HEK293T (cell line): ENCODE data around the gene KLHL6.

Source experiments
- CTCF ChIA-PET: fragments of 350-600 bp; formaldehyde crosslinking; extraction: SDS; loops from one replicate; lab custom pipeline; 2021; ENCODE audit warnings: antibody characterized with exemption, inconsistent platforms; lab: Yijun Ruan, JAX
- POLR2A ChIA-PET: fragments of 350-600 bp; formaldehyde crosslinking; extraction: SDS; loops from one replicate; lab custom pipeline; 2020; ENCODE audit warnings: antibody characterized with exemption, inconsistent platforms; lab: Yijun Ruan, JAX
- DNase-seq: peaks from one replicate; pipeline ENCODE4 v3.0.0; 2012; ENCODE audit warnings: mixed read lengths; ENCODE audit errors: extremely low spot score
- ARNT ChIP-seq: fragments of 450-650 bp; IDR thresholded peaks from 2 replicates; pipeline ENCODE4 v1.6.1; 2017; ENCODE audit warnings: mild to moderate bottlenecking
- BHLHE40 ChIP-seq: fragments of 450-650 bp; IDR thresholded peaks from 2 replicates; pipeline ENCODE4 v1.6.1; 2016; ENCODE audit warnings: mild to moderate bottlenecking, moderate library complexity, borderline replicate concordance
- CTBP1 ChIP-seq: fragments of 450-650 bp; IDR thresholded peaks from 2 replicates; pipeline ENCODE4 v1.6.1; 2016; ENCODE audit warnings: borderline replicate concordance
- ELF4 ChIP-seq: fragments of 450-650 bp; IDR thresholded peaks from 2 replicates; pipeline ENCODE4 v1.6.1; 2017; ENCODE audit warnings: antibody characterized with exemption
- FOXA1 ChIP-seq: fragments of 450-650 bp; IDR thresholded peaks from 2 replicates; pipeline ENCODE4 v1.6.1; 2016; ENCODE audit warnings: mild to moderate bottlenecking
- FOXK2 ChIP-seq: fragments of 450-650 bp; IDR thresholded peaks from 2 replicates; pipeline ENCODE4 v1.6.1; 2016; ENCODE audit warnings: mild to moderate bottlenecking
- FOXM1 ChIP-seq: fragments of 450-650 bp; IDR thresholded peaks from 2 replicates; pipeline ENCODE4 v1.6.1; 2017; ENCODE audit warnings: mild to moderate bottlenecking, borderline replicate concordance
- HDGF ChIP-seq: fragments of 450-650 bp; IDR thresholded peaks from 2 replicates; pipeline ENCODE4 v1.6.1; 2017; ENCODE audit warnings: antibody characterized with exemption, borderline replicate concordance
- L3MBTL2 ChIP-seq: fragments of 450-650 bp; conservative IDR thresholded peaks from 2 replicates; pipeline ENCODE4 v1.6.1; 2016; ENCODE audit warnings: mild to moderate bottlenecking
- LEF1 ChIP-seq: fragments of 450-650 bp; IDR thresholded peaks from 2 replicates; pipeline ENCODE4 v1.6.1; 2017; ENCODE audit warnings: mild to moderate bottlenecking, borderline replicate concordance
- NFRKB ChIP-seq: fragments of 450-650 bp; IDR thresholded peaks from 2 replicates; pipeline ENCODE4 v1.6.1; 2016; ENCODE audit warnings: mild to moderate bottlenecking, moderate library complexity
- PKNOX1 ChIP-seq: fragments of 450-650 bp; IDR thresholded peaks from 2 replicates; pipeline ENCODE4 v1.6.1; 2016
- SP1 ChIP-seq: fragments of 450-650 bp; IDR thresholded peaks from 2 replicates; pipeline ENCODE4 v1.6.1; 2017
- SUZ12 ChIP-seq: fragments of 450-650 bp; IDR thresholded peaks from 2 replicates; pipeline ENCODE4 v1.6.1; 2016; ENCODE audit warnings: mild to moderate bottlenecking
- TARDBP ChIP-seq: fragments of 450-650 bp; IDR thresholded peaks from 2 replicates; pipeline ENCODE4 v1.6.1; 2016
- ZNF384 ChIP-seq: fragments of 450-650 bp; IDR thresholded peaks from 2 replicates; pipeline ENCODE4 v1.6.1; 2016

Gene KLHL6

GRCh38 chr3:183500981-183501704 lies 54.4 kb downstream of the KLHL6 start:
- CTCF ChIA-PET, result no interaction called here
- POLR2A ChIA-PET, result no interaction called here
- DNase-seq, result no peak
- TF ChIP-seq HDGF (no peak), SUZ12 (no peak), FOXA1 (no peak), TARDBP (no peak), SP1 (no peak), ZNF384 (no peak), CTBP1 (no peak), PKNOX1 (no peak), L3MBTL2 (no peak), FOXM1 (no peak), ARNT (no peak)

DNA sequence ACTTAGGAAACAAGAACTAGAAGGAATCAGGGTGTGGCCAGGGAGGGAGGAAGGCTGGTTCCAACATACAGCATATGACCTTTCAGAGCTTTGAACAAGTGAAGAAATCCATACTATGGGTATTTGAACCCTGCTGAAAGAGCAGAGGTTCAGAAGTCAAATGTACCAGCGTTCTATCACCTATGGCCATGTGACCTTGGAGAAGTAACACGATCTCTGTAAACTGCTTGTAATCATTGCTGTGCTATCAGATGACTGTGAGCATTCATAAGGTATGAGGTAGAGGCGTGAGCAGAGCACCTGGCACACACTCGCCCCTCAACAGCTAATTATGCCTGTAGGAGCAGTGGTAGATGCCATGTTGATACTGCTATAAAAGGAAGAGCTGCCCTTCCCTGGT lies 55.2 kb downstream of the KLHL6 start:
- ChIA-PET CTCF (no interaction called here), POLR2A (no interaction called here)
- TF ChIP-seq ARNT, result no peak
- no peak for TF ChIP-seq FOXA1
- TF ChIP-seq PKNOX1, result no peak
- TF ChIP-seq HDGF, result no peak
- TF ChIP-seq CTBP1, result no peak
- no peak for TF ChIP-seq L3MBTL2
- no peak for TF ChIP-seq LEF1
- TF ChIP-seq ELF4, result no peak
- no peak for TF ChIP-seq FOXK2
- TF ChIP-seq SP1, result no peak
- no peak for TF ChIP-seq FOXM1
- no peak for TF ChIP-seq TARDBP
- TF ChIP-seq ZNF384, result no peak
- TF ChIP-seq NFRKB, result no peak
- TF ChIP-seq SUZ12, result no peak
- no peak for TF ChIP-seq BHLHE40
- no peak for DNase-seq

GRCh38 chr3:183498634-183499033 lies 56.9 kb downstream of the KLHL6 start:
- TF ChIP-seq BHLHE40 (no peak), FOXA1 (no peak), LEF1 (no peak), TARDBP (no peak), SP1 (no peak), L3MBTL2 (no peak), ARNT (no peak), CTBP1 (no peak), ZNF384 (no peak), FOXK2 (no peak), ELF4 (no peak), PKNOX1 (no peak), NFRKB (no peak), HDGF (no peak), SUZ12 (no peak), FOXM1 (no peak)
- DNase-seq, result no peak
- CTCF ChIA-PET, result no interaction called here
- POLR2A ChIA-PET, result no interaction called here

GRCh38 chr3:183497313-183497712 lies 58.2 kb downstream of the KLHL6 start:
- ChIA-PET POLR2A (no interaction called here), CTCF (no interaction called here)
- TF ChIP-seq HDGF (no peak), FOXK2 (no peak), ELF4 (no peak), SP1 (no peak), L3MBTL2 (no peak), NFRKB (no peak), FOXA1 (no peak), FOXM1 (no peak), CTBP1 (no peak), PKNOX1 (no peak), LEF1 (no peak), TARDBP (no peak), SUZ12 (no peak), ZNF384 (no peak), BHLHE40 (no peak), ARNT (no peak)
- no peak for DNase-seq

DNA sequence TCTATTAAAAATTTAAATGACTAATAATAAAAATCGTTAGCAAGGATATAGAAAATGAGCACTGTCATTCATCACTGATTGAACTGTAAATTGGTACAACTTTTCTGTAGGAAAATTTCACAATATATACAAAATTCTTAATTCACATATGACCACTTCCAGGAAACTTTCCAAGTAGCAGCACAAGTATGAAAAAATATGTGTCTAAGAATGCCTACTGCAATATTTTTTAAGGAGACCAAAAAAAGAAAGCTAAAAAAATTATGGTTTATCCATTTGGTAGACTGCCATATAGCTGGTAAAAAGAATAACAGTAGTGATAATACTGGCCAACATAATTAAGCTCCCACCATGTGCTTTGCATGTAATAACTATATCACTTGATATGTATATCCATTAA lies 59.2 kb downstream of the KLHL6 start:
- ChIA-PET CTCF (no interaction called here), POLR2A (no interaction called here)
- TF ChIP-seq FOXK2 (no peak), ELF4 (no peak), FOXM1 (no peak), FOXA1 (no peak), SUZ12 (no peak), HDGF (no peak), LEF1 (no peak)
- DNase-seq, result no peak
